Epithelial cell of proximal tubule (primary cell): ENCODE results near the gene ABCG2. TPM values are rescaled to one million over a fixed set of nuclear protein-coding genes. Genes with fewer than 3 reads are reported as not detected.
"Not testable (repeated sequence)": the region's sequence is repeated elsewhere in the genome, so short reads cannot be mapped to it uniquely, and the experiment has no call there.

Source experiments
- DNase-seq: peaks from one replicate; pipeline ENCODE4 v3.0.0-alpha.2; 2011; ENCODE audit warnings: low read depth
- H3K4me3 ChIP-seq: 2 replicates; pipeline ENCODE4 v1.5.1; 2011; ENCODE audit warnings: low read depth, mild to moderate bottlenecking, low read length
- total RNA-seq: library from RNA; depleted of rRNA; stranded (reverse); fragments of >200 nt; gene quantifications from 2 replicates; pipeline ENCODE4 v1.2.3, GENCODE V29; 2015
- TF ChIP-seq, protein P1 (sequence below): conservative IDR thresholded peaks from 2 replicates; pipeline ENCODE4 v1.5.1; 2012; ENCODE audit warnings: low read depth, mild to moderate bottlenecking, low read length

The ABCG2 gene
- total RNA-seq, 1 donor from 2014 or later, result 0.29 TPM

DNA sequence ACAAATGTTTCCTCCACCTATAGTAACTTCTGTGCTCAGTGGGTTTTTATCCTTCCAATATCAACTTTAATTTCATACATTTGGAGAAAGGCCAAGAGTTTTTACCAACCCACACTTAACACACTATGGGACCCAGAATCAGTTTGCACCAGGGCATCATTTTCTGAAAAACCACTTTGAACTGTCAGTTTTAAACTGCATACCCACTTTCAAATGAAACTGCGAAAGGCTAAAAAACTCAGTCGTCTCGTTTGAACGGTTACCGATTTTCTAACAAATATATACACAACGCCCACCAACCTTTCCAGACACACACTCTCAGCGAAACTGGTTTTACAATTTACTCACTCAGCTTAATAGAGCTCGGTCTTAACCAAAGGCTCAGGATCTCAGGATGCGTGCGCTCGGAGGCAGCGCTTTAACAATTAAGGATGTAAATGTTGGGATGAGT is 376 bp downstream of the ABCG2 start:
- DNase-seq, result no peak
- peak overlapping the region; percentile 64 for H3K4me3 ChIP-seq
- TF ChIP-seq, protein P1, sequence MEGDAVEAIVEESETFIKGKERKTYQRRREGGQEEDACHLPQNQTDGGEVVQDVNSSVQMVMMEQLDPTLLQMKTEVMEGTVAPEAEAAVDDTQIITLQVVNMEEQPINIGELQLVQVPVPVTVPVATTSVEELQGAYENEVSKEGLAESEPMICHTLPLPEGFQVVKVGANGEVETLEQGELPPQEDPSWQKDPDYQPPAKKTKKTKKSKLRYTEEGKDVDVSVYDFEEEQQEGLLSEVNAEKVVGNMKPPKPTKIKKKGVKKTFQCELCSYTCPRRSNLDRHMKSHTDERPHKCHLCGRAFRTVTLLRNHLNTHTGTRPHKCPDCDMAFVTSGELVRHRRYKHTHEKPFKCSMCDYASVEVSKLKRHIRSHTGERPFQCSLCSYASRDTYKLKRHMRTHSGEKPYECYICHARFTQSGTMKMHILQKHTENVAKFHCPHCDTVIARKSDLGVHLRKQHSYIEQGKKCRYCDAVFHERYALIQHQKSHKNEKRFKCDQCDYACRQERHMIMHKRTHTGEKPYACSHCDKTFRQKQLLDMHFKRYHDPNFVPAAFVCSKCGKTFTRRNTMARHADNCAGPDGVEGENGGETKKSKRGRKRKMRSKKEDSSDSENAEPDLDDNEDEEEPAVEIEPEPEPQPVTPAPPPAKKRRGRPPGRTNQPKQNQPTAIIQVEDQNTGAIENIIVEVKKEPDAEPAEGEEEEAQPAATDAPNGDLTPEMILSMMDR, result no peak

DNA sequence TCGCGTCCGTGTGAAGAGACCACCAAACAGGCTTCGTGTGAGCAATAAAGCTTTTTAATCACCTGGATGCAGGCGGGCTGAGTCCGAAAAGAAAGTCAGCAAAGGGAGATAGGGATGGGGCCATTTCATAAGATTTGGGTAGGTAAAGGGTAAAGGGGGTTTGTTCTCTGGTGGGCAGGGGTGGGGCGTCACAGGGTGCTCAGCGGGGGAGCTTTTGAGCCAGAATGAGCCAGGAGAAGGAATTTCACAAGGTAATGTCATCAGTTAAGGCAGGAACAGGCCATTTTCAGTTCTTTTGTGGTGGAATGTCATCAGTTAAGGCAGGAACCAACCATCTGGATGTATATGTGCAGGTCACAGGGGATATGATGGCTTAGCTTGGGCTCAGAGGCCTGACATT is 6.1 kb downstream of the ABCG2 start:
- not testable (repeated sequence) for H3K4me3 ChIP-seq, DNase-seq

DNA sequence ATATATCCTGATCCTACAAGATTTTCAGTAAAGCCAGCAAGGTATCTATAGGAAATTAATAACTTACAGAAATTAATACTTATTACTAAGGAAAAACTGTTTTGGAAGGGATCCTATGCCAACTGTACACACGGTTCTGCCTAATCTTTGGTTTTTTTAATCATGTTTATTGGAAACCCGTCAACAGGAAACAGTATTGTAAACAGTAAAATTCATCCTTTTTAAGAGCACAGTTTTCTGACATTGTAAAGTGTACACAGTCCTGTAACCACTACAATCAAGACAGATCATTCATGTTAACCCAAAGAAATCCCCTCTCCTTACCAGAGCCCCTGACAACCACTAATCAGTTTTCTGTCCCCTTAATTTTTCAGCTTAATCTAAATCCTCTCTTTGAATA is 9.9 kb downstream of the ABCG2 start:
- no peak for DNase-seq
- TF ChIP-seq, protein P1, result no peak

DNA sequence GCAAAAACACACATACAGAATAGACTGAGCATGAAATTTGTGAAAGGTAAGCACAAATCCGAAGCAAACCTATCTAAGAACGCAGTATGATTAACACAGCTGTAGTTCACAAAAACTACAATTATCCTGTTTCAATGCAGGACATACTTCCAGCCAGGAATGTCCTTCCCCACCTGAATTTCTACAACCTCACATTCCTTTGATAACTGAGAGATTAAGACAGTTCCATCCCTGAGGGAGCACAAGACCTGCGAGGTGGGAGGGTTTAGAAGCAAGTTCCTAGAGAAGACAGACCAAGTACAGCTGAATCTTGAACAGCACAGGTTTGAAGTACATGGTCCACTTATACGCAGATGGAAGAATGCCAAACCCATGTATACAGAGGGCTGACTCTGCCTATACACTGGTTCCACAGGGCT is 10.6 kb downstream of the ABCG2 start:
- TF ChIP-seq, protein P1, result no peak
- DNase-seq, result no peak
- no peak overlapping the region for H3K4me3 ChIP-seq

More for the DNA sequence above, 9.9 kb downstream of the ABCG2 start:
- no peak overlapping the region for H3K4me3 ChIP-seq

DNA sequence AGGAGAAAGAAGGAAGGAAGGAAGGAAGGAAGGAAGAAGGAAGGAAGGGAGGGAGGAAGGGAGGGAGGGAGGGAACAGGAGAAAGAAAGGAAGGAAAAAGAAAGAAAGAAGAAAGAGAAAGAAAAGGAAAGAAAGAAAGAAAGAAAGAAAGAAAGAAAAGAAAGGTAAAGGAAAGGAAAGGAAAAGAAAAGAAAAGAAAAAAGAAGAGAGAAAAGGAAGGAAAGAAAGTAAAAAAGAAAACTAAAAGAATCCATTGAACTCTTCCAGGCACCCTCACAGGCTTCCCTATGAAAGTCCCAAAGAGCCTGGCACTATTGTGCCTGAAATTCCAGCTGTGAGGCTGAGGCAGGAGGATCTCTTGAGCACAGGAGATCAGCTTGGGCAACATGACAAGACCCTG is 11.5 kb downstream of the ABCG2 start:
- TF ChIP-seq, protein P1, result no peak

DNA sequence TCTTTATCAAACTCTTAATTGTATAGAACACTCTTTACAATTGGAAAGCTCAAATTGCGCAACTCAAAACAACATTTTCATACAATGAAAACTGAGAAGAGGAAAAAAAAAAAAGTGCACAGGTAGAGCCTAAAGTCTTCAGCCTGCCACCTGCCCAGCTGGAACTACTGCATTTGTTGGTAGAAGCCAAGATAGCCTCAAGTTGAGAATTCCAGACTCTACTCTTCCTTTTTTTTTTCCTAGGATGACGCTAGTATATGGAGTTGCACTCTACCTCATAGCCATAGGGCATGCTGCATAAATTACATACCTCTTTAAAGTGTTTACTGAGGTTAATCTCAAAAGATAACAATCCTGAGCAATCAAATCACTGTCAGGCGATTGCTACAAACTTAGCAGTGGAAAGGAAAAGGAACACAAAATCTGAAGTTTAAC is 13.6 kb downstream of the ABCG2 start:
- DNase-seq, result no peak

More for the DNA sequence above, 11.5 kb downstream of the ABCG2 start:
- no peak overlapping the region for H3K4me3 ChIP-seq
- no peak for DNase-seq

DNA sequence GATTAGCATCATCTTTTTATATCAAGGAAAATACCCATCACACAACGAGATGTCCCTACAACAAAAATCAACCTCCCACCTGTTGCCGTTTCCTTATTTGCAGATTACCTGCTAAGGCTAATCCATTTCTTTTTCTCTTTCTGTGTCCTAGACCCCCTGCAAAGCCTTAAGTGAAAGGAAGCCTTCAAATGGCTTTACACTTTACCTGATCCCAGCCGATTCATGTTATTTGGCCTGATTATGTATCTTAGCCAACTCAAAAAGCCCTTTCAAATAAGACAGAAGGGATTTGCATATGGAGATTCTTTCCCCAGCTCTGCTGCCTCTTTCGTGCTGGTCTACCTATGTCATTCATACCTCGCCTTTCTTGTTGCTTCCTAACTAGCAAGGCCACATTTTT is 14.4 kb downstream of the ABCG2 start:
- DNase-seq, result no peak
- no peak overlapping the region for H3K4me3 ChIP-seq
- TF ChIP-seq, protein P1, result no peak

More for the DNA sequence above, 13.6 kb downstream of the ABCG2 start:
- no peak overlapping the region for H3K4me3 ChIP-seq
- TF ChIP-seq, protein P1, result no peak
